Measurements from ENCODE around the gene MS4A14.

DNA sequence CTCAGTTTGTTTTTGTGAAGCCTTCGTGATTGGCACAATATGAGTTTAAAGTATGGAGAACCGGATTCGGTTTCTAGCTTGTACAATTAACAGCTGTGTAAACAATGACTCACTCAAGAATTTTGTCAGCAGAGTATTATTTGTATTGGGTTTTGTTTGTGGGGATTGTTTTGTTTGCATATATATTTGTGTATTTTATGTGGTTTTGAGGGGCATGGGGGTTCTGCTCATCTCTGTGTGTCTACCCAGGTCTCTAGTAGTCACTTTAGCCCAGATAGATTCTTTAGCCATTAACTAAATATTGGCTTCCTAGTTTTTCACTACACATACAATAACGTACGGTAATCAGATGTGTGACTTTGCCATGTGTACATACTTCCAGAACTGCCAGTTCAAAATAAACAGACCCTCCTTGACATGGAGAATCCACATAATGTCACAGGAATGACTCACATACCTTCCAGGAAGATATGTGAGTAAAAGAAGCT, 25.4 kb upstream of the MS4A14 start:
- TF ChIP-seq, protein P1, sequence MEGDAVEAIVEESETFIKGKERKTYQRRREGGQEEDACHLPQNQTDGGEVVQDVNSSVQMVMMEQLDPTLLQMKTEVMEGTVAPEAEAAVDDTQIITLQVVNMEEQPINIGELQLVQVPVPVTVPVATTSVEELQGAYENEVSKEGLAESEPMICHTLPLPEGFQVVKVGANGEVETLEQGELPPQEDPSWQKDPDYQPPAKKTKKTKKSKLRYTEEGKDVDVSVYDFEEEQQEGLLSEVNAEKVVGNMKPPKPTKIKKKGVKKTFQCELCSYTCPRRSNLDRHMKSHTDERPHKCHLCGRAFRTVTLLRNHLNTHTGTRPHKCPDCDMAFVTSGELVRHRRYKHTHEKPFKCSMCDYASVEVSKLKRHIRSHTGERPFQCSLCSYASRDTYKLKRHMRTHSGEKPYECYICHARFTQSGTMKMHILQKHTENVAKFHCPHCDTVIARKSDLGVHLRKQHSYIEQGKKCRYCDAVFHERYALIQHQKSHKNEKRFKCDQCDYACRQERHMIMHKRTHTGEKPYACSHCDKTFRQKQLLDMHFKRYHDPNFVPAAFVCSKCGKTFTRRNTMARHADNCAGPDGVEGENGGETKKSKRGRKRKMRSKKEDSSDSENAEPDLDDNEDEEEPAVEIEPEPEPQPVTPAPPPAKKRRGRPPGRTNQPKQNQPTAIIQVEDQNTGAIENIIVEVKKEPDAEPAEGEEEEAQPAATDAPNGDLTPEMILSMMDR (IDR thresholded peaks at IDR 0.05; ENCODE audit: low read depth, low read length, missing input control), result no peak
- TF ChIP-seq RAD21 (IDR thresholded peaks at IDR 0.05), result no peak
- TF ChIP-seq, protein P2, sequence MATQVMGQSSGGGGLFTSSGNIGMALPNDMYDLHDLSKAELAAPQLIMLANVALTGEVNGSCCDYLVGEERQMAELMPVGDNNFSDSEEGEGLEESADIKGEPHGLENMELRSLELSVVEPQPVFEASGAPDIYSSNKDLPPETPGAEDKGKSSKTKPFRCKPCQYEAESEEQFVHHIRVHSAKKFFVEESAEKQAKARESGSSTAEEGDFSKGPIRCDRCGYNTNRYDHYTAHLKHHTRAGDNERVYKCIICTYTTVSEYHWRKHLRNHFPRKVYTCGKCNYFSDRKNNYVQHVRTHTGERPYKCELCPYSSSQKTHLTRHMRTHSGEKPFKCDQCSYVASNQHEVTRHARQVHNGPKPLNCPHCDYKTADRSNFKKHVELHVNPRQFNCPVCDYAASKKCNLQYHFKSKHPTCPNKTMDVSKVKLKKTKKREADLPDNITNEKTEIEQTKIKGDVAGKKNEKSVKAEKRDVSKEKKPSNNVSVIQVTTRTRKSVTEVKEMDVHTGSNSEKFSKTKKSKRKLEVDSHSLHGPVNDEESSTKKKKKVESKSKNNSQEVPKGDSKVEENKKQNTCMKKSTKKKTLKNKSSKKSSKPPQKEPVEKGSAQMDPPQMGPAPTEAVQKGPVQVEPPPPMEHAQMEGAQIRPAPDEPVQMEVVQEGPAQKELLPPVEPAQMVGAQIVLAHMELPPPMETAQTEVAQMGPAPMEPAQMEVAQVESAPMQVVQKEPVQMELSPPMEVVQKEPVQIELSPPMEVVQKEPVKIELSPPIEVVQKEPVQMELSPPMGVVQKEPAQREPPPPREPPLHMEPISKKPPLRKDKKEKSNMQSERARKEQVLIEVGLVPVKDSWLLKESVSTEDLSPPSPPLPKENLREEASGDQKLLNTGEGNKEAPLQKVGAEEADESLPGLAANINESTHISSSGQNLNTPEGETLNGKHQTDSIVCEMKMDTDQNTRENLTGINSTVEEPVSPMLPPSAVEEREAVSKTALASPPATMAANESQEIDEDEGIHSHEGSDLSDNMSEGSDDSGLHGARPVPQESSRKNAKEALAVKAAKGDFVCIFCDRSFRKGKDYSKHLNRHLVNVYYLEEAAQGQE (IDR thresholded peaks at IDR 0.05), result no peak
- TF ChIP-seq JUND (IDR thresholded peaks at IDR 0.05), result no peak
- TF ChIP-seq, protein P3, sequence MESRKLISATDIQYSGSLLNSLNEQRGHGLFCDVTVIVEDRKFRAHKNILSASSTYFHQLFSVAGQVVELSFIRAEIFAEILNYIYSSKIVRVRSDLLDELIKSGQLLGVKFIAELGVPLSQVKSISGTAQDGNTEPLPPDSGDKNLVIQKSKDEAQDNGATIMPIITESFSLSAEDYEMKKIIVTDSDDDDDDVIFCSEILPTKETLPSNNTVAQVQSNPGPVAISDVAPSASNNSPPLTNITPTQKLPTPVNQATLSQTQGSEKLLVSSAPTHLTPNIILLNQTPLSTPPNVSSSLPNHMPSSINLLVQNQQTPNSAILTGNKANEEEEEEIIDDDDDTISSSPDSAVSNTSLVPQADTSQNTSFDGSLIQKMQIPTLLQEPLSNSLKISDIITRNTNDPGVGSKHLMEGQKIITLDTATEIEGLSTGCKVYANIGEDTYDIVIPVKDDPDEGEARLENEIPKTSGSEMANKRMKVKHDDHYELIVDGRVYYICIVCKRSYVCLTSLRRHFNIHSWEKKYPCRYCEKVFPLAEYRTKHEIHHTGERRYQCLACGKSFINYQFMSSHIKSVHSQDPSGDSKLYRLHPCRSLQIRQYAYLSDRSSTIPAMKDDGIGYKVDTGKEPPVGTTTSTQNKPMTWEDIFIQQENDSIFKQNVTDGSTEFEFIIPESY (IDR thresholded peaks at IDR 0.05), result no peak
- TF ChIP-seq TAF1 (conservative IDR thresholded peaks at IDR 0.05), result no peak
- TF ChIP-seq GABPA (IDR thresholded peaks at IDR 0.05 in 1 of 2, conservative IDR thresholded peaks at IDR 0.05 in 1 of 2), result no peak
- no peak for TF ChIP-seq NR2F2 (IDR thresholded peaks at IDR 0.05)
- TF ChIP-seq, protein P4, sequence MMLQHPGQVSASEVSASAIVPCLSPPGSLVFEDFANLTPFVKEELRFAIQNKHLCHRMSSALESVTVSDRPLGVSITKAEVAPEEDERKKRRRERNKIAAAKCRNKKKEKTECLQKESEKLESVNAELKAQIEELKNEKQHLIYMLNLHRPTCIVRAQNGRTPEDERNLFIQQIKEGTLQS (IDR thresholded peaks at IDR 0.05), result no peak
- TF ChIP-seq YY1 (IDR thresholded peaks at IDR 0.05), result no peak
- TF ChIP-seq EGR1 (IDR thresholded peaks at IDR 0.05; ENCODE audit: low read depth in 2 of 2), result no peak

Data from liver (tissue), 3 donors.